OCI-LY1 (cell line): Measurements from ENCODE around the gene PEAR1.

Experiments
- H2AFZ ChIP-seq: fragments of 200-600 bp; sonication (generic), shearing (Covaris generic); 2 replicates; pipeline ENCODE4 v1.6.0; 2014; ENCODE audit warnings: antibody characterized with exemption, mild to moderate bottlenecking, low read length
- H3F3A ChIP-seq: fragments of 200-600 bp; sonication (generic), shearing (Covaris generic); 2 replicates; pipeline ENCODE4 v1.6.0; 2014; ENCODE audit warnings: mild to moderate bottlenecking, antibody characterized with exemption, low read length, moderate library complexity; ENCODE audit not compliant: insufficient read depth
- H3K27ac ChIP-seq: fragments of 200-600 bp; sonication (generic); 2 replicates; pipeline ENCODE4 v1.5.1; 2014; ENCODE audit warnings: low read length, mixed run types, mild to moderate bottlenecking, low read depth; ENCODE audit not compliant: poor library complexity, severe bottlenecking
- H3K27me3 ChIP-seq: fragments of 200-600 bp; sonication (generic); 2 replicates; pipeline ENCODE4 v1.6.0; 2014; ENCODE audit warnings: antibody characterized with exemption, mild to moderate bottlenecking, low read length, moderate library complexity; ENCODE audit not compliant: insufficient read depth
- H3K36me3 ChIP-seq: fragments of 200-600 bp; sonication (generic); 2 replicates; pipeline ENCODE4 v1.6.1; 2014; ENCODE audit warnings: mild to moderate bottlenecking, antibody characterized with exemption, low read length, moderate library complexity, mixed read lengths; ENCODE audit not compliant: insufficient read depth
- H3K4me1 ChIP-seq: fragments of 200-600 bp; sonication (generic); 2 replicates; pipeline ENCODE4 v1.5.1; 2014; ENCODE audit warnings: mild to moderate bottlenecking, low read length, moderate library complexity; ENCODE audit not compliant: insufficient read depth, severe bottlenecking
- H3K4me2 ChIP-seq: fragments of 200-600 bp; sonication (generic), shearing (Covaris generic); 2 replicates; pipeline ENCODE4 v1.6.1; 2014; ENCODE audit warnings: low read length
- H3K4me3 ChIP-seq: fragments of 200-600 bp; sonication (generic); 2 replicates; pipeline ENCODE4 v1.5.1; 2014; ENCODE audit warnings: low read length, low read depth, mild to moderate bottlenecking, mixed read lengths; ENCODE audit not compliant: poor library complexity, severe bottlenecking
- H3K79me2 ChIP-seq: fragments of 200-600 bp; shearing (Covaris generic); 2 replicates; pipeline ENCODE4 v1.6.1; 2016; ENCODE audit warnings: mixed run types, low read length, mixed read lengths; ENCODE audit not compliant: insufficient read depth
- H3K9ac ChIP-seq: fragments of 200-600 bp; sonication (generic), shearing (Covaris generic); 2 replicates; pipeline ENCODE4 v1.6.1; 2014; ENCODE audit warnings: mild to moderate bottlenecking, low read length, mixed read lengths
- H3K9me2 ChIP-seq: fragments of 200-600 bp; sonication (generic), shearing (Covaris generic); 2 replicates; pipeline ENCODE4 v1.6.1; 2014; ENCODE audit warnings: low read depth, mild to moderate bottlenecking, low read length, mixed read lengths
- H3K9me3 ChIP-seq: fragments of 200-600 bp; shearing (Covaris generic); 2 replicates; pipeline ENCODE4 v1.6.1; 2014; ENCODE audit warnings: low read length, mixed read lengths
- H4K20me1 ChIP-seq: fragments of 200-600 bp; sonication (generic), shearing (Covaris generic); 2 replicates; pipeline ENCODE4 v1.6.0; 2016; ENCODE audit warnings: mild to moderate bottlenecking, low read length; ENCODE audit not compliant: insufficient read depth
- CTCF ChIP-seq: fragments of 200-600 bp; sonication (generic), shearing (Covaris generic); IDR thresholded peaks from 2 replicates; pipeline ENCODE4 v1.5.1; 2017; ENCODE audit warnings: mild to moderate bottlenecking, antibody characterized with exemption, low read length, moderate library complexity, mixed read lengths
- EZH2 ChIP-seq: fragments of 200-600 bp; sonication (generic), shearing (Covaris generic); IDR thresholded peaks from 2 replicates; pipeline ENCODE4 v1.8.0; 2017; ENCODE audit warnings: borderline replicate concordance, mixed run types, mild to moderate bottlenecking, antibody characterized with exemption, low read length, moderate library complexity, mixed read lengths

PEAR1 gene

GRCh38 chr1:156887734-156888133, 5.8 kb upstream of the PEAR1 start:
- H3K9me3 ChIP-seq, result no peaks in the 10 kb centered on the region
- H4K20me1 ChIP-seq, result no peaks in the 10 kb centered on the region
- no peaks in the 10 kb centered on the region for H3K4me1 ChIP-seq
- 0 out of 2 replicates have a peak, but pooled peaks cover 3% of the 10 kb centered on the region for H3K27me3 ChIP-seq
- TF ChIP-seq EZH2, result no peak
- no peak for TF ChIP-seq CTCF
- H3K79me2 ChIP-seq, result no peaks in the 10 kb centered on the region
- no peaks in the 10 kb centered on the region for H3K9me2 ChIP-seq
- H3K9ac ChIP-seq, result no peak overlapping the region
- H3K36me3 ChIP-seq, result no peaks in the 10 kb centered on the region
- H3F3A ChIP-seq, result no peaks in the 10 kb centered on the region
- H3K27ac ChIP-seq, result no peak overlapping the region
- H3K4me2 ChIP-seq, result no peak overlapping the region
- H3K4me3 ChIP-seq, result no peak overlapping the region
- H2AFZ ChIP-seq, result no peak overlapping the region

DNA sequence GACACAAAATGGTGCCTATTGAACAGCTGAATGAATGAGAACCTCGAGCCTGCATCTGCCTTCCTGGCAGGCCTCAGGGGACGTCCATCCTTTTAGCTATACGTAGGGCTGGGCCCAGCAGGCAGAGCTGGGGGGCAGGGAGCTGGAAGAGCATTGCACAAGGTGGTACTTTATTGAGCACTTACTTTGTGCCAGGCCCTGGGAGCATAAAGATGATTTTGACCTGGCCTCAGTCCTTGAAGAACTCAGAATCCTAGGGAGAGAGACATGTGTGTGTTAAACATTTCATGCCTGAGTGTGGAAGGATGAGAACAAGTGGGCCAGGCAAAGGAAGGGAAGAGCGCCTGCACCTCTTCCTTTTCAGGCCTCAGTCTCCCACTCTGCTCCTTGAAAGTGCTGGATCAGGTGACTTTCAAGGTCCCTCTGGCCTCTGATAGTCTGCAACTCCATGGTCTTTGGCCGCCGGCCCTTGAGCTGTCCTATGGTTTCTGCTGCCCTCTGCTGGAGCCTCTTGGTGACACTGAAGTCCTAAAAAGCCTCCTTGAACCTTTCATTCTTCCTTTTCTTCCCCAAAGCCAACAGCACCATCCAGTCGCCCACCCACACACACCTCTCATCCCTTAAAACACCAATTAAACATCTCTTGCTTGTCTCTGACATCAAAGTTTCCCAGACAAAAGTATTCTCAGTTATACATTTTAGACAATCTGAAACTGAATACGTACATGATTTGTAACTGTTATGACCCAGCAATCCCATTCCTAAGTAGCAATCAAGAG, 3.5 kb upstream of the PEAR1 start:
- H3K4me2 ChIP-seq, result no peak overlapping the region
- no peaks in the 10 kb centered on the region for H3K36me3 ChIP-seq
- H2AFZ ChIP-seq, result no peak overlapping the region
- H3K9me3 ChIP-seq, result no peaks in the 10 kb centered on the region
- no peaks in the 10 kb centered on the region for H3F3A ChIP-seq
- H3K27me3 ChIP-seq, result no peaks in the 10 kb centered on the region
- H3K27ac ChIP-seq, result no peak overlapping the region
- H4K20me1 ChIP-seq, result no peaks in the 10 kb centered on the region
- no peaks in the 10 kb centered on the region for H3K79me2 ChIP-seq
- no peaks in the 10 kb centered on the region for H3K9me2 ChIP-seq
- H3K9ac ChIP-seq, result no peak overlapping the region
- H3K4me1 ChIP-seq, result no peaks in the 10 kb centered on the region
- TF ChIP-seq EZH2 (no peak), CTCF (peak; percentile 73)
- H3K4me3 ChIP-seq, result no peak overlapping the region

DNA sequence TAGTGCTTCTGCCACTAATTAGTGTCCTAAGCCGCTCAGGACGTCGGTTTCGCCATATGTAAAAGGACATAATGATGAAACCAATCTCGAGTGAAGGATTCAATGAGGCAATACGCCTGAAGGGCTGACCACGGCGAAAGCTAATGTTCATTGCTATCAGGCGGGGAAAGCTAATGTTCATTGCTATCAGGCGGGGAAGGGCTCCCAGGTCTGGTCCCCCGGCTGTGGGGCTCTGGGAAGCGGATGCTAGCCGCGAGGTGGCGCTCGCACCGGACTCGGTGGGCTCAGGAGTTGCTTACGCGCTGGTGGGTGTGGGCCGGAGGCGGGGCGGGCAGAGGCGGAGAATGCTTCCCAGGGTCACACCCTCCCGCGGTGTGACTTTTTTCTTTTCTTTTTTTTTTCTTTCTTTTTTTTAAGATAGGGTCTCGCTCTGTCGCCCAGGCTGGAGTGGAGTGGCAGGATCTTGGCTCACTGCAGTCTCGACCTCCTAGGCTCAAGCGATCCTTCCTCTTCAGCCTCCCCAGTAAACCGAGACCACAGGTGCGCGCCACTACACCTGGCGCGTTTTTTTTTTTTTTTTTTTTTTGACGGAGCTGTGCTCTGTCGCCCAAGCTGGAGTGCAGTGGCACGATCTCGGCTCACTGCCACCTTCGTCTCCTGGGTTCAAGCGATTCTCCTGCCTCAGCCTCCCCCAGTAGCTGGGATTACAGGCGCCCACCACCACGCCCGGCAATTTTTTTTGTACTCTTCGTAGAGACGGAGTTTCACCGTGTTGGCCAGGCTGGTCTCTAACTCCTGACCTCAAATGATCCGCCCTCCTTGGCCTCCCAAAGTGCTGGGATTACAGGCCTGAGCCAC, 1.1 kb upstream of the PEAR1 start:
- no peaks in the 10 kb centered on the region for H3K9me2 ChIP-seq
- no peaks in the 10 kb centered on the region for H3F3A ChIP-seq
- H3K27me3 ChIP-seq, result no peaks in the 10 kb centered on the region; the same call in 1 of the 2 replicates
- no peaks in the 10 kb centered on the region for H3K36me3 ChIP-seq
- H2AFZ ChIP-seq, result no peak overlapping the region
- TF ChIP-seq EZH2, result no peak
- TF ChIP-seq CTCF, result peak; percentile 77
- no peak overlapping the region for H3K4me2 ChIP-seq
- no peak overlapping the region for H3K27ac ChIP-seq
- H3K9ac ChIP-seq, result no peak overlapping the region
- H3K4me1 ChIP-seq, result no peaks in the 10 kb centered on the region
- no peaks in the 10 kb centered on the region for H4K20me1 ChIP-seq
- H3K9me3 ChIP-seq, result no peaks in the 10 kb centered on the region
- H3K79me2 ChIP-seq, result no peaks in the 10 kb centered on the region
- H3K4me3 ChIP-seq, result no peak overlapping the region
